ENCODE results near the gene TMEM176B.

TMEM176B gene

GRCh38 chr7:150848111-150848510, 47.9 kb upstream of the TMEM176B start:
- Histone ChIP-seq H3K27me3 (ENCODE audit: insufficient read depth, low read length, poor library complexity, severe bottlenecking) (no peaks in the 10 kb centered on the region), H3K9me2 (replicated peaks; ENCODE audit: low read depth, low read length) (no peaks in the 10 kb centered on the region), H3K4me1 (ENCODE audit: insufficient read depth, low read length, poor library complexity, severe bottlenecking) (peaks cover 20% of the 10 kb centered on the region), H3K79me2 (ENCODE audit: insufficient read depth, low read length) (no peaks in the 10 kb centered on the region), H2AFZ (ENCODE audit: low read length) (no peak overlapping the region), H4K20me1 (ENCODE audit: insufficient read depth, low read length, poor library complexity, severe bottlenecking) (no peaks in the 10 kb centered on the region), H3K9ac (ENCODE audit: low read depth, low read length, poor library complexity, severe bottlenecking) (no peak overlapping the region), H3K36me3 (ENCODE audit: insufficient read depth, low read length) (no peaks in the 10 kb centered on the region), H3F3A (ENCODE audit: low read depth) (no peaks in the 10 kb centered on the region), H3K4me2 (ENCODE audit: low read depth, low read length, poor library complexity, severe bottlenecking) (no peak overlapping the region), H3K4me3 (ENCODE audit: low read length, poor library complexity, severe bottlenecking) (no peak overlapping the region), H3K9me3 (ENCODE audit: insufficient read depth, low read depth, low read length) (no peaks in the 10 kb centered on the region)
- no peak for TF ChIP-seq CTCF (conservative IDR thresholded peaks at IDR 0.05; ENCODE audit: low read length)
- TF ChIP-seq EZH2phosphoT487 (IDR thresholded peaks at IDR 0.05; ENCODE audit: borderline replicate concordance): no peak

GRCh38 chr7:150847536-150847935, 47.4 kb upstream of the TMEM176B start:
- no peak for TF ChIP-seq CTCF (conservative IDR thresholded peaks at IDR 0.05; ENCODE audit: low read length)
- TF ChIP-seq EZH2phosphoT487 (IDR thresholded peaks at IDR 0.05; ENCODE audit: borderline replicate concordance): no peak
- Histone ChIP-seq H3K9ac (ENCODE audit: low read depth, low read length, poor library complexity, severe bottlenecking) (no peak overlapping the region), H3K4me1 (ENCODE audit: insufficient read depth, low read length, poor library complexity, severe bottlenecking) (peaks cover 16% of the 10 kb centered on the region), H3K79me2 (ENCODE audit: insufficient read depth, low read length) (no peaks in the 10 kb centered on the region), H3K4me2 (ENCODE audit: low read depth, low read length, poor library complexity, severe bottlenecking) (no peak overlapping the region), H3K27me3 (ENCODE audit: insufficient read depth, low read length, poor library complexity, severe bottlenecking) (no peaks in the 10 kb centered on the region), H3K36me3 (ENCODE audit: insufficient read depth, low read length) (no peaks in the 10 kb centered on the region), H3K9me3 (ENCODE audit: insufficient read depth, low read depth, low read length) (no peaks in the 10 kb centered on the region), H2AFZ (ENCODE audit: low read length) (no peak overlapping the region), H3K9me2 (replicated peaks; ENCODE audit: low read depth, low read length) (no peaks in the 10 kb centered on the region), H4K20me1 (ENCODE audit: insufficient read depth, low read length, poor library complexity, severe bottlenecking) (no peaks in the 10 kb centered on the region), H3F3A (ENCODE audit: low read depth) (no peaks in the 10 kb centered on the region), H3K4me3 (ENCODE audit: low read length, poor library complexity, severe bottlenecking) (no peak overlapping the region)

GRCh38 chr7:150846291-150847115, 46.3 kb upstream of the TMEM176B start:
- H3F3A ChIP-seq (ENCODE audit: low read depth): no peaks in the 10 kb centered on the region
- no peaks in the 10 kb centered on the region for H3K27me3 ChIP-seq (ENCODE audit: insufficient read depth, low read length, poor library complexity, severe bottlenecking)
- no peak overlapping the region for H3K9ac ChIP-seq (ENCODE audit: low read depth, low read length, poor library complexity, severe bottlenecking)
- no peak overlapping the region for H2AFZ ChIP-seq (ENCODE audit: low read length)
- TF ChIP-seq CTCF (conservative IDR thresholded peaks at IDR 0.05; ENCODE audit: low read length): no peak
- no peak overlapping the region for H3K4me2 ChIP-seq (ENCODE audit: low read depth, low read length, poor library complexity, severe bottlenecking)
- H3K36me3 ChIP-seq (ENCODE audit: insufficient read depth, low read length): no peaks in the 10 kb centered on the region
- H3K4me1 ChIP-seq (ENCODE audit: insufficient read depth, low read length, poor library complexity, severe bottlenecking): peaks cover 6% of the 10 kb centered on the region
- H3K9me2 ChIP-seq (replicated peaks; ENCODE audit: low read depth, low read length): no peaks in the 10 kb centered on the region
- H4K20me1 ChIP-seq (ENCODE audit: insufficient read depth, low read length, poor library complexity, severe bottlenecking): no peaks in the 10 kb centered on the region
- H3K9me3 ChIP-seq (ENCODE audit: insufficient read depth, low read depth, low read length): no peaks in the 10 kb centered on the region
- no peaks in the 10 kb centered on the region for H3K79me2 ChIP-seq (ENCODE audit: insufficient read depth, low read length)
- no peak overlapping the region for H3K4me3 ChIP-seq (ENCODE audit: low read length, poor library complexity, severe bottlenecking)

Measured in Loucy (cell line).